SK-N-SH treated with all-trans-retinoic acid at 6 μM for 48 hours (cell line): ENCODE data around the gene SLC22A5.

Experiments
- ARNTL ChIP-seq: fragments of 450-650 bp; formaldehyde crosslinking; IDR thresholded peaks from 2 replicates; pipeline ENCODE4 v1.5.0; 2020; ENCODE audit warnings: low read depth, mild to moderate bottlenecking, moderate library complexity, borderline replicate concordance
- CREB5 ChIP-seq: fragments of 250-450 bp; sonication (Bioruptor Pico); IDR thresholded peaks from 2 replicates; pipeline ENCODE4 v1.5.1; 2020; ENCODE audit warnings: low read depth, mild to moderate bottlenecking, moderate library complexity
- CSRNP3 ChIP-seq: fragments of 250-450 bp; sonication (Bioruptor Pico); IDR thresholded peaks from 2 replicates; pipeline ENCODE4 v1.5.1; 2021; ENCODE audit warnings: mild to moderate bottlenecking, moderate library complexity
- GLIS3 ChIP-seq: fragments of 250-450 bp; sonication (Bioruptor Pico); IDR thresholded peaks from 2 replicates; pipeline ENCODE4 v1.5.0; 2020; ENCODE audit warnings: mild to moderate bottlenecking, moderate library complexity
- ISL1 ChIP-seq: fragments of 250-450 bp; sonication (Bioruptor Pico); IDR thresholded peaks from 2 replicates; pipeline ENCODE4 v2.1.2; 2022; ENCODE audit warnings: mild to moderate bottlenecking, moderate library complexity
- PATZ1 ChIP-seq: fragments of 250-450 bp; sonication (Bioruptor Pico); IDR thresholded peaks from 2 replicates; pipeline ENCODE4 v1.8.0; 2020; ENCODE audit warnings: mild to moderate bottlenecking, moderate library complexity, borderline replicate concordance
- POU6F1 ChIP-seq: fragments of 250-450 bp; sonication (Bioruptor Pico); IDR thresholded peaks from 2 replicates; pipeline ENCODE4 v1.8.0; 2021; ENCODE audit warnings: low read depth, mild to moderate bottlenecking, moderate library complexity, borderline replicate concordance
- RARB ChIP-seq: fragments of 250-450 bp; sonication (Bioruptor Pico); IDR thresholded peaks from 2 replicates; pipeline ENCODE4 v1.8.0; 2021; ENCODE audit warnings: mild to moderate bottlenecking, moderate library complexity
- TOX ChIP-seq: fragments of 250-450 bp; sonication (Bioruptor Pico); IDR thresholded peaks from 2 replicates; pipeline ENCODE4 v1.8.0; 2021; ENCODE audit warnings: mild to moderate bottlenecking, moderate library complexity, borderline replicate concordance
- ZC3H10 ChIP-seq: fragments of 250-450 bp; sonication (Bioruptor Pico); IDR thresholded peaks from 2 replicates; pipeline ENCODE4 v1.5.1; 2021; ENCODE audit warnings: mild to moderate bottlenecking, moderate library complexity
- ZFP3 ChIP-seq: fragments of 250-450 bp; sonication (Bioruptor Pico); IDR thresholded peaks from 2 replicates; pipeline ENCODE4 v1.5.0; 2020; ENCODE audit warnings: mild to moderate bottlenecking, moderate library complexity
- ZFP30 ChIP-seq: fragments of 450-650 bp; formaldehyde crosslinking; IDR thresholded peaks from 2 replicates; pipeline ENCODE4 v1.5.0; 2022; ENCODE audit warnings: mild to moderate bottlenecking, moderate library complexity
- ZNF8 ChIP-seq: fragments of 450-650 bp; formaldehyde crosslinking; IDR thresholded peaks from 2 replicates; pipeline ENCODE4 v1.5.0; 2020; ENCODE audit warnings: mild to moderate bottlenecking, moderate library complexity

GRCh38 chr5:132381614-132382013 is 12.1 kb downstream of the SLC22A5 start:
- TF ChIP-seq ZFP3 (no peak), CREB5 (no peak), PATZ1 (CRISPR knock-in tag) (no peak), TOX (CRISPR knock-in tag) (no peak), ARNTL (CRISPR knock-in tag) (no peak), ZFP30 (CRISPR knock-in tag) (no peak), RARB (CRISPR knock-in tag) (no peak), GLIS3 (CRISPR knock-in tag) (no peak), ZC3H10 (CRISPR knock-in tag) (no peak), CSRNP3 (no peak), POU6F1 (no peak), ZNF8 (CRISPR knock-in tag) (no peak), ISL1 (CRISPR knock-in tag) (no peak)
